ENCODE data around the gene TGFBRAP1. TPM values are rescaled to one million over a fixed set of nuclear protein-coding genes. Genes with fewer than 3 reads are reported as not detected.

Gene TGFBRAP1
- total and polyA plus RNA-seq, 9 of the 15 experiments (the other 6 are each of a cell fraction or from before 2014, with no cell fraction given): 3.7 to 18.0 (median 11.0) TPM

- POLR2A ChIA-PET: interaction anchor here (0.5 to 3.5 kb wide), 3 partner anchors 9 to 453 kb away, joined by 3 to 20 read pairs (median 4); no protein-coding TSS in a partner anchor
- intact Hi-C loops (cut with micrococcal nuclease): no loop called here
- in situ Hi-C loops (cut with MboI): no loop called here
- H2AFZ ChIP-seq (ENCODE audit: low read depth, low read length): no peak overlapping the region
- TF ChIP-seq ZNF143 (CRISPR knock-in tag; IDR thresholded peaks at IDR 0.05): no peak
- 0 out of 2 replicates have a peak, but pooled peaks have one; percentile 6 for TF ChIP-seq C11orf30 (IDR thresholded peaks at IDR 0.05; ENCODE audit: low read depth)
- no peak for TF ChIP-seq ZNF140 (CRISPR knock-in tag; IDR thresholded peaks at IDR 0.05)
- TF ChIP-seq HMBOX1 (IDR thresholded peaks at IDR 0.05): no peak
- no peak for TF ChIP-seq NRF1 (conservative IDR thresholded peaks at IDR 0.05 in 1 of 2, IDR thresholded peaks at IDR 0.05 in 1 of 2)
- TF ChIP-seq TFAP4 (CRISPR knock-in tag; IDR thresholded peaks at IDR 0.05; ENCODE audit: borderline replicate concordance): no peak
- no peak for TF ChIP-seq EZH2 (IDR thresholded peaks at IDR 0.05; ENCODE audit: borderline replicate concordance, low read depth, low read length)
- TF ChIP-seq ZNF512 (tag; IDR thresholded peaks at IDR 0.05): no peak
- TF ChIP-seq ZNF316 (IDR thresholded peaks at IDR 0.05): peak; percentile 51
- TF ChIP-seq SMARCA5 (IDR thresholded peaks at IDR 0.05): no peak
- no peak for TF ChIP-seq NR0B1 (IDR thresholded peaks at IDR 0.05; ENCODE audit: partially characterized antibody)
- no peak for TF ChIP-seq IRF2 (CRISPR knock-in tag; IDR thresholded peaks at IDR 0.05)
- peaks cover 23% of the 10 kb centered on the region; the same call in 2 of the 3 replicates for H3K36me3 ChIP-seq (ENCODE audit: control insufficient read depth, insufficient read depth, low read length)
- no peaks in the 10 kb centered on the region for H3K27me3 ChIP-seq (ENCODE audit: control insufficient read depth in 2 of 2, insufficient read depth in 2 of 2, low read length in 2 of 2)
- CTCF ChIA-PET (ENCODE audit: low intra/inter-chr PET ratio): no interaction called here
- peaks cover 75% of the 10 kb centered on the region for H3K79me2 ChIP-seq (ENCODE audit: control insufficient read depth, insufficient read depth, low read length)
- FAIRE-seq: no peak
- 0 out of 2 replicates have a peak, but pooled peaks cover 7% of the 10 kb centered on the region for H4K20me1 ChIP-seq (replicated peaks; ENCODE audit: control insufficient read depth, insufficient read depth, low read length)
- H3K4me2 ChIP-seq (ENCODE audit: insufficient read depth, low read length): no peak overlapping the region
- peaks cover 3% of the 10 kb centered on the region for H3K9me1 ChIP-seq (ENCODE audit: control insufficient read depth, insufficient read depth, low read length)
- H3K4me3 ChIP-seq: no peak overlapping the region
- no TSS peak for BruUV-seq (replicated peaks)
- ATAC-seq: no peak
- DNase-seq (ENCODE audit: extremely low read depth in 1 of 4, low spot score in 3 of 4): no peak
- peaks cover 17 to 34% of the 10 kb centered on the region in 2 experiments for H3K4me1 ChIP-seq (replicated peaks in 1 of 2; ENCODE audit: control insufficient read depth in 2 of 2, insufficient read depth in 2 of 2, low read length in 2 of 2)
- 64% methylated on average over 2 of the region's 2 CpGs for WGBS (ENCODE audit: insufficient coverage, low coverage, missing lambda C conversion rate)
- no peaks in the 10 kb centered on the region for H3K9me3 ChIP-seq (replicated peaks; ENCODE audit: control insufficient read depth, insufficient read depth, low read depth, low read length)
- H3K27ac ChIP-seq (ENCODE audit: extremely low read depth, low read depth, low read length): no peak overlapping the region
- no peak overlapping the region for H3K9ac ChIP-seq (ENCODE audit: insufficient read depth in 1 of 2, low read depth in 2 of 2, low read length in 2 of 2)
Measured at GRCh38 chr2:105327690-105328089, 1.8 kb downstream of the TGFBRAP1 start.
